ENCODE results near the gene ANAPC2.

Gene ANAPC2

DNA sequence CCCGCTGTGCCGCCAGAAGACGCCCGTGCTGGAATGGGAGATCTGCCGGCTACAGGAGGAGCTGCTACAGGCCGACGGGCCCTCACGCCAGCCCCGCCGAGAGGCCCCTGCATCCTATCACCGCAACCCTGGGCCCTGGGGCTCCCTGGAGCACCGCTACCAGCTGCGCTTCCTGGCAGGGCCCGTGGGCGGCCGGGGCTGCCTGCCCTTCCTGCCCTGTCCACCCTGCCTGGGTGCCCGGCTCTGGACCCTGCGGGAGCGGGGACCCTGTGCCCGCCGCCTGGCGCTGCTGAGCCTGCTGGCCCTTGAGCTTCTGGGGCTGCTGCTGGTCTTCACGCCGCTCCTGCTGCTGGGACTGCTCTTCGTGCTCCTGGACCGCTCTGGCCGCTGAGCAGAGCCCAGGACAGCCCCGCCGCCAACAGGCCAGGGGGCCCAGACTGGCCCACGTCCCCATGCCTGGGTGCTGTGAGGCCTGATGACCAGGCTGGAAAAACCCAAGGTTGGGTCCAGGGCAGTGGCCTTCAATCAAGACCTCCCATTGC is 29.9 kb upstream of the ANAPC2 start:
- no peak overlapping the region for H3K4me3 ChIP-seq (ENCODE audit: low read length)
- no peaks in the 10 kb centered on the region for H3K36me3 ChIP-seq (replicated peaks; ENCODE audit: low read depth, low read length)
- no peaks in the 10 kb centered on the region for H3K27me3 ChIP-seq (ENCODE audit: low read depth, low read length)
- no peak for TF ChIP-seq EZH2phosphoT487 (IDR thresholded peaks at IDR 0.05; ENCODE audit: low read depth)
- TF ChIP-seq, protein P1, sequence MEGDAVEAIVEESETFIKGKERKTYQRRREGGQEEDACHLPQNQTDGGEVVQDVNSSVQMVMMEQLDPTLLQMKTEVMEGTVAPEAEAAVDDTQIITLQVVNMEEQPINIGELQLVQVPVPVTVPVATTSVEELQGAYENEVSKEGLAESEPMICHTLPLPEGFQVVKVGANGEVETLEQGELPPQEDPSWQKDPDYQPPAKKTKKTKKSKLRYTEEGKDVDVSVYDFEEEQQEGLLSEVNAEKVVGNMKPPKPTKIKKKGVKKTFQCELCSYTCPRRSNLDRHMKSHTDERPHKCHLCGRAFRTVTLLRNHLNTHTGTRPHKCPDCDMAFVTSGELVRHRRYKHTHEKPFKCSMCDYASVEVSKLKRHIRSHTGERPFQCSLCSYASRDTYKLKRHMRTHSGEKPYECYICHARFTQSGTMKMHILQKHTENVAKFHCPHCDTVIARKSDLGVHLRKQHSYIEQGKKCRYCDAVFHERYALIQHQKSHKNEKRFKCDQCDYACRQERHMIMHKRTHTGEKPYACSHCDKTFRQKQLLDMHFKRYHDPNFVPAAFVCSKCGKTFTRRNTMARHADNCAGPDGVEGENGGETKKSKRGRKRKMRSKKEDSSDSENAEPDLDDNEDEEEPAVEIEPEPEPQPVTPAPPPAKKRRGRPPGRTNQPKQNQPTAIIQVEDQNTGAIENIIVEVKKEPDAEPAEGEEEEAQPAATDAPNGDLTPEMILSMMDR (IDR thresholded peaks at IDR 0.05; ENCODE audit: low read depth, low read length), result no peak
- H3K4me2 ChIP-seq (ENCODE audit: low read length), result no peak overlapping the region
- H3K9me3 ChIP-seq (ENCODE audit: insufficient read depth, low read length), result no peaks in the 10 kb centered on the region
- H3K27ac ChIP-seq (ENCODE audit: low read length), result no peak overlapping the region
- H3K79me2 ChIP-seq (ENCODE audit: low read length), result no peaks in the 10 kb centered on the region
- H4K20me1 ChIP-seq (ENCODE audit: insufficient read depth, low read length), result no peaks in the 10 kb centered on the region
- peaks cover 3% of the 10 kb centered on the region; the same call in 1 of the 2 replicates for H3K4me1 ChIP-seq (ENCODE audit: low read length)
- H3K9ac ChIP-seq (ENCODE audit: low read length), result no peak overlapping the region
- no peak overlapping the region for H2AFZ ChIP-seq (ENCODE audit: low read depth, low read length)

DNA sequence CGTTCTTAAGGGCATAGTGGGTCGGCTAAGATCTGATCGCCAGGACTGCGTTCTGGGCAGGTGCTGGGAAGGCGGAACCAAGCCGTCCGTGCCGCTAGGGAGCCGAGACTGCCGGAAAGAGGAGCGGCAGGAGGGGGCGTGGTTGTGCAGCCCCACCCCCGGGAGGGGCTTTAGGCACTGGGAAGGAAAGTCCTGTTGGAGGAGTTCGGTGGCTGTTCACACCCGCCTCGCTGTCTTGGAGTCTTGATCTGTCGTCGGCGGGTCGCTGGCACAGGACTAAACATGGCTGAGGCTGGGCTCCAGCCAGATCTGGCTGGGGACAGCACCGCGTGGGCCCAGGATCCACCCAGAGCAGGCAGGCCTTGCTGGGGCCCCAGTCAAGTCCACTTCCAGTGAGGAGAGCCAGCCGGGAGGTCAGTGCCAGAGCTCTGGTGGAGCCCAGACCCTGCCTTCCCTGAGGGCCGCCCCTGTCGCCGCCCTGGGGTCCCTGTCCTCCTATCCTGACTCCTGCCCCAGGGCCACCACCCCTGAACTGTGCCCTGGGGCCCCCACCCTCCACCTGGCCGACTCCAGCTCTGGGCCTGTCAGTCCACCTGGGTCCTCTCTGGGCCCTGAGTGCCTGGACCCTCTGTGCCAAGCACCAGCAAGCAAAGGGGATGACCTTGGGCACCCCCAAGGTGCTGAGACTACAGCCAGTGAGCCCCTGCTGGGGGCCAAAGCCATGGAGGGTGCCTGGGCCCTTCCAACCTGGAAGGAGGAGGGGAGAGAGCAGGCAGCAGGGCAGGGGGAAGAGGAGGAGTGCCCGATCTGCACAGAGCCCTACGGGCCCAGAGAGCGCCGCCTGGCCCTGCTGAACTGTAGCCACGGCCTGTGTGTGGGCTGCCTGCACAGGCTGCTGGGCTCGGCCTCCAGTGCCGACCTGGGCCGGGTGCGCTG is 29.2 kb upstream of the ANAPC2 start:
- no peak overlapping the region for H3K9ac ChIP-seq (ENCODE audit: low read length)

DNA sequence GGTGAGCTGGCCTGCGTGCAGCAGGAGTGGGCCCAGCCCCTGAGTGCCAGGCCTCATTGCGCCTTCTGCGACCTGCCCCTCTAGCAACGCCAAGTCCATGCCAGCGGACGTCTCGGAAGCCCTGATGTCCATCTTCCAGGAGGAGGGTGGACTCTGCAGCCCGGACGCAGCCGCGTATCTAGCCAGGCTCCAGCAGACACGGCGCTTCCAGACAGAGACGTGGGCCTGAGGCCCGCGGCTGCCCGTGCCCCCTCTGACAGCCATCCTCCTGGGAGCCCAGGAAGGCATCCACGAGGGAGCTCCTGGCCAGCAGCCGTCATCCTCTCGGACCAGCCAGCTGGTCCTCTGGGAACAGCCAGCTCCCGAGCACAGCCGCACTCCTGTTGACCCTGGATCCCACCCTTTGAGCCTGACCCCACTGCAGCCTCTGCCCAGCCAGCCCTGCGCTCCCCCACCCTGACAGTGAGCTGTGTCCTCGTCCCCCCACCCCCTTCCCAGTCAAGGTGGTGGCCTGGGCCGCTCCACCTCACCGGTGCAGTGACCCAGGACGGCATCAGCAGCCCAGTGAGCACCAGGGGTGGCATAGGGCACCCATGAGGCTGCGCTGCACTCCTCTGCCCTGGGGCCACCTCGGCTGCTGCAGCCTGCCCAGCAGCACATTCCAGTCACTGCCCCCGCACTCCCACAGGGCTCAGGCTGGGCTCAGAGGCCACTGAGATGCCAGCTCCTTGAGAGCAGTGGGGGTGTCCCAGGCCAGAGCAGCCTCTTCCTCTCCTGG is 28.0 kb upstream of the ANAPC2 start:
- H3K79me2 ChIP-seq (ENCODE audit: low read length), result no peaks in the 10 kb centered on the region
- no peak overlapping the region for H3K27ac ChIP-seq (ENCODE audit: low read length)
- no peak overlapping the region for H3K4me2 ChIP-seq (ENCODE audit: low read length)
- H3K4me1 ChIP-seq (ENCODE audit: low read length), result no peaks in the 10 kb centered on the region
- TF ChIP-seq, protein P1 (IDR thresholded peaks at IDR 0.05; ENCODE audit: low read depth, low read length), result no peak
- no peak for TF ChIP-seq EZH2phosphoT487 (IDR thresholded peaks at IDR 0.05; ENCODE audit: low read depth)
- H3K9me3 ChIP-seq (ENCODE audit: insufficient read depth, low read length), result no peaks in the 10 kb centered on the region
- no peak overlapping the region for H3K9ac ChIP-seq (ENCODE audit: low read length)
- H3K36me3 ChIP-seq (replicated peaks; ENCODE audit: low read depth, low read length), result no peaks in the 10 kb centered on the region
- H3K27me3 ChIP-seq (ENCODE audit: low read depth, low read length), result no peaks in the 10 kb centered on the region
- no peak overlapping the region for H3K4me3 ChIP-seq (ENCODE audit: low read length)
- H2AFZ ChIP-seq (ENCODE audit: low read depth, low read length), result no peak overlapping the region
- H4K20me1 ChIP-seq (ENCODE audit: insufficient read depth, low read length), result no peaks in the 10 kb centered on the region

More for the DNA sequence above, 29.2 kb upstream of the ANAPC2 start:
- Histone ChIP-seq H4K20me1 (ENCODE audit: insufficient read depth, low read length) (no peaks in the 10 kb centered on the region), H3K79me2 (ENCODE audit: low read length) (no peaks in the 10 kb centered on the region), H3K36me3 (replicated peaks; ENCODE audit: low read depth, low read length) (no peaks in the 10 kb centered on the region), H3K27me3 (ENCODE audit: low read depth, low read length) (no peaks in the 10 kb centered on the region), H3K4me3 (ENCODE audit: low read length) (no peak overlapping the region), H3K4me1 (ENCODE audit: low read length) (no peaks in the 10 kb centered on the region), H3K9me3 (ENCODE audit: insufficient read depth, low read length) (no peaks in the 10 kb centered on the region), H3K27ac (ENCODE audit: low read length) (no peak overlapping the region), H2AFZ (ENCODE audit: low read depth, low read length) (no peak overlapping the region), H3K4me2 (ENCODE audit: low read length) (no peak overlapping the region)
- TF ChIP-seq, protein P1 (IDR thresholded peaks at IDR 0.05; ENCODE audit: low read depth, low read length), result no peak
- TF ChIP-seq EZH2phosphoT487 (IDR thresholded peaks at IDR 0.05; ENCODE audit: low read depth), result no peak

Data from OCI-LY3 (cell line).